Measurements from ENCODE around the gene IGF2BP1. TPM values are rescaled to one million over a fixed set of nuclear protein-coding genes. Genes with fewer than 3 reads are reported as not detected.

The IGF2BP1 gene
- total RNA-seq, 4 donors from 2014 or later = not detected

GRCh38 chr17:48996722-48997102, 473 bp upstream of the IGF2BP1 start:
- DNase-seq (ENCODE audit: low spot score in 2 of 2) = no peak
- H3K4me3 ChIP-seq (ENCODE audit: low read depth, poor library complexity, severe bottlenecking) = no peak overlapping the region
- TF ChIP-seq, protein P1, sequence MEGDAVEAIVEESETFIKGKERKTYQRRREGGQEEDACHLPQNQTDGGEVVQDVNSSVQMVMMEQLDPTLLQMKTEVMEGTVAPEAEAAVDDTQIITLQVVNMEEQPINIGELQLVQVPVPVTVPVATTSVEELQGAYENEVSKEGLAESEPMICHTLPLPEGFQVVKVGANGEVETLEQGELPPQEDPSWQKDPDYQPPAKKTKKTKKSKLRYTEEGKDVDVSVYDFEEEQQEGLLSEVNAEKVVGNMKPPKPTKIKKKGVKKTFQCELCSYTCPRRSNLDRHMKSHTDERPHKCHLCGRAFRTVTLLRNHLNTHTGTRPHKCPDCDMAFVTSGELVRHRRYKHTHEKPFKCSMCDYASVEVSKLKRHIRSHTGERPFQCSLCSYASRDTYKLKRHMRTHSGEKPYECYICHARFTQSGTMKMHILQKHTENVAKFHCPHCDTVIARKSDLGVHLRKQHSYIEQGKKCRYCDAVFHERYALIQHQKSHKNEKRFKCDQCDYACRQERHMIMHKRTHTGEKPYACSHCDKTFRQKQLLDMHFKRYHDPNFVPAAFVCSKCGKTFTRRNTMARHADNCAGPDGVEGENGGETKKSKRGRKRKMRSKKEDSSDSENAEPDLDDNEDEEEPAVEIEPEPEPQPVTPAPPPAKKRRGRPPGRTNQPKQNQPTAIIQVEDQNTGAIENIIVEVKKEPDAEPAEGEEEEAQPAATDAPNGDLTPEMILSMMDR (IDR thresholded peaks at IDR 0.05) = no peak
- TF ChIP-seq POLR2A (IDR thresholded peaks at IDR 0.05) = no peak
- intact Hi-C loops (cut with DNase I; ENCODE audit: low total_unique reads) = no loop called here
- WGBS, 2 donors = 3 to 4% methylated on average over 23 of the region's 23 CpGs

DNA sequence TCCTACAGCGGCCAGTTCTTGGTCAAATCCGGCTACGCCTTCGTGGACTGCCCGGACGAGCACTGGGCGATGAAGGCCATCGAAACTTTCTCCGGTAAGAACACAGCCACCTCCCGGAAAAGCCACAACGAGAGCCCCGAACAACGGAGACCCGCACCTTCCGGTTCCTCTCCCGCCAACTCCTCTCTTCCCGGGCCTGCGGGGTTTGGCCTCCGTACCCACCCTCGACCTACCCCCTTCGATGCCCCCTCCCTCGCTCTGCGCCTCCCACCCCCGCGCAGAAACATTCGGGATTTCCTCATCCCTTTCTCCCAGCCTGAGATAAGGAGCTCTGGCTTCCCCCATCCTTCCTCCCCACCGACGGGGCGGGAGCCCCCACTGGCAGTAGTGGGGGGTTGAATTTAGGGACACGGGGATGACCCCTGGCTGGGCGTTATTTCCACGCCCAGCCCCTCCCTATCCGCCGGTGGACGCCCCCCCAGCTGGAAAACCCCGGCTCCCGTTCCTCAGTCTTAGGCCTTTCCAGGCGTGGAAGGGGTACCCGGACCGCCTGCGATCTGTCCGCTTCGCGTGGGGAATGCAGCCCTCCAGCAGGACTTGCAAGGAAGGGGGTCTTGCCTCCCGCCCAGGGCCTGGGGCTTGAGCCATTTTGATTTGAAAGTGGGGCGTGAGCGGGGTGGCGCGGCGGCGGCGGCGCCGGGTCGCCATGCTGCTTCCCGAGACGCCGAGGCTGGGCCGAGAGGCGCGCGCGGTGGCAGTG, 822 bp downstream of the IGF2BP1 start:
- intact Hi-C loops (cut with DNase I; ENCODE audit: low total_unique reads) = no loop called here
- 3 to 4% methylated on average over 41 to 58 of the region's 63 CpGs for WGBS, 2 donors
- TF ChIP-seq, protein P1 (IDR thresholded peaks at IDR 0.05) = no peak
- TF ChIP-seq POLR2A (IDR thresholded peaks at IDR 0.05) = no peak
- no peak for DNase-seq (ENCODE audit: low spot score in 2 of 2)
- peak overlapping the region; percentile 11 for H3K4me3 ChIP-seq (ENCODE audit: low read depth, poor library complexity, severe bottlenecking)

GRCh38 chr17:48998587-48999440, 1.6 kb downstream of the IGF2BP1 start:
- intact Hi-C loops (cut with DNase I; ENCODE audit: low total_unique reads) = no loop called here
- H3K4me3 ChIP-seq (ENCODE audit: low read depth, poor library complexity, severe bottlenecking) = no peak overlapping the region
- TF ChIP-seq, protein P1 (IDR thresholded peaks at IDR 0.05) = no peak
- no peak for TF ChIP-seq POLR2A (IDR thresholded peaks at IDR 0.05)
- DNase-seq (ENCODE audit: low spot score in 2 of 2) = peak in 1 of 2 donors; percentile 83
- WGBS, 2 donors = 18 to 20% methylated on average over 25 of the region's 25 CpGs

DNA sequence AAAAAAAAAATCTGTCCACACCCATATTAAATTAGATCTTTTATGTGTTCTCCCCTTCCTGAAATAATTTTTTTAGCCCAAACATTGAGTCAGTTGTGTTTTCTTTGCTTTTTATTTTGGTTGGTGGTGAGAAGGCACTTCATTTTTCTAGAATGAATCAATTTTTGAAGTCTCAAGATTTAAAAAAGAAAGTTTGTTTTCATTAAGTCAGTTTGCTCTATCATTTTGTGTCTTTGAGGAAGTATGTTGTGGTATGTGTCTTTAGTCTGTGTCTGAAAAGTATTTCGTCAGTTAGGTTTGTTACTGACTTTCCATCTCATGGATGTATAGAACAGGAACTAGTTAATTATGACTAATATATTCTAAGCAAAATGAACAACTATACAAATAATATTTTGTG, 3.8 kb downstream of the IGF2BP1 start:
- H3K4me3 ChIP-seq (ENCODE audit: low read depth, poor library complexity, severe bottlenecking) = no peak overlapping the region
- TF ChIP-seq, protein P1 (IDR thresholded peaks at IDR 0.05) = no peak
- no peak for TF ChIP-seq POLR2A (IDR thresholded peaks at IDR 0.05)
- no peak for DNase-seq (ENCODE audit: low spot score in 2 of 2)
- intact Hi-C loops (cut with DNase I; ENCODE audit: low total_unique reads) = no loop called here
- 70 to 84% methylated on average over 1 of the region's 1 CpG for WGBS, 2 donors

DNA sequence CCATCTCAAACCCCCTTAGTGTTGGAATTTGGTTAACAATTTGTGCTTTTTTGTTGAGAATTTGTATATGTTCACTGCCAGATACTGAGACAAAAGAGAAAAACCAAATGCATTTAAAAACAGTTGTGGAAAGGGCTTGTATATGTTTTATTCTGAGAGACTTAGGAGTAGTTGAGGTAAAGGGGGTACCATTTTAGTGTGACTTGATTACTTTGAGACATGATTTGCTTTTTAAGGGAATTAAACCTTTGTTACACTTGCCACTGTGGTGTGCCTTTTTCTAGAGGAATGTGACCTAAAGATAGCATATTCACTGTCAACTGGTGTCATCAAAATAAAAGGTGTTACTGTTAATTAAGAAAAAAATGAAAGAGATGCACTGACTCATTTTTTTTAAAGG, 4.5 kb downstream of the IGF2BP1 start:
- intact Hi-C loops (cut with DNase I; ENCODE audit: low total_unique reads) = no loop called here
- no peak for DNase-seq (ENCODE audit: low spot score in 2 of 2)
- TF ChIP-seq, protein P1 (IDR thresholded peaks at IDR 0.05) = no peak
- TF ChIP-seq POLR2A (IDR thresholded peaks at IDR 0.05) = no peak
- H3K4me3 ChIP-seq (ENCODE audit: low read depth, poor library complexity, severe bottlenecking) = no peak overlapping the region
